ENCODE results near the gene SERPINA1.

DNA sequence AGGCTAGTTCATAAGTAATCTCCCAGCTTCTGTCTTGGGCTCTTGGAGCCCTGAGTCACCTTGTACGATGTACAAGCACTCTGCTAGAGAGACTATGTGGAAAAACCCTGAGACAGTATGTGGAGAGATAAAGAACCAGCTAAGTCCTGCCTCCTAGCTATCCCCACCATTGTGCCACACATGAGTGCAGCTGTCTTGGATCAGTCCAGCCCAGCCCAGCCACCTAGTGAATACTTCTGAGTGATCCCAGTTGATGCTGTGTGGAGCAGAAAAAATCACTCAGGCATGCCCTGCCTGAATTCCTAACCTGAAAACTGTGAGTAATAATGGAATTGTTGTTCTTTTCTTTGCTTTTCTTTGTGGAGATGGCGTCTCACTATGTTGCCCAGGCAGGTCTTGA lies 60.2 kb downstream of the SERPINA1 start:
- TF ChIP-seq, protein P1, sequence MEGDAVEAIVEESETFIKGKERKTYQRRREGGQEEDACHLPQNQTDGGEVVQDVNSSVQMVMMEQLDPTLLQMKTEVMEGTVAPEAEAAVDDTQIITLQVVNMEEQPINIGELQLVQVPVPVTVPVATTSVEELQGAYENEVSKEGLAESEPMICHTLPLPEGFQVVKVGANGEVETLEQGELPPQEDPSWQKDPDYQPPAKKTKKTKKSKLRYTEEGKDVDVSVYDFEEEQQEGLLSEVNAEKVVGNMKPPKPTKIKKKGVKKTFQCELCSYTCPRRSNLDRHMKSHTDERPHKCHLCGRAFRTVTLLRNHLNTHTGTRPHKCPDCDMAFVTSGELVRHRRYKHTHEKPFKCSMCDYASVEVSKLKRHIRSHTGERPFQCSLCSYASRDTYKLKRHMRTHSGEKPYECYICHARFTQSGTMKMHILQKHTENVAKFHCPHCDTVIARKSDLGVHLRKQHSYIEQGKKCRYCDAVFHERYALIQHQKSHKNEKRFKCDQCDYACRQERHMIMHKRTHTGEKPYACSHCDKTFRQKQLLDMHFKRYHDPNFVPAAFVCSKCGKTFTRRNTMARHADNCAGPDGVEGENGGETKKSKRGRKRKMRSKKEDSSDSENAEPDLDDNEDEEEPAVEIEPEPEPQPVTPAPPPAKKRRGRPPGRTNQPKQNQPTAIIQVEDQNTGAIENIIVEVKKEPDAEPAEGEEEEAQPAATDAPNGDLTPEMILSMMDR (IDR thresholded peaks at IDR 0.05; ENCODE audit: low read depth, low read length, missing input control): no peak
- TF ChIP-seq JUND (IDR thresholded peaks at IDR 0.05): no peak
- no peak for TF ChIP-seq RAD21 (IDR thresholded peaks at IDR 0.05)
- TF ChIP-seq, protein P2, sequence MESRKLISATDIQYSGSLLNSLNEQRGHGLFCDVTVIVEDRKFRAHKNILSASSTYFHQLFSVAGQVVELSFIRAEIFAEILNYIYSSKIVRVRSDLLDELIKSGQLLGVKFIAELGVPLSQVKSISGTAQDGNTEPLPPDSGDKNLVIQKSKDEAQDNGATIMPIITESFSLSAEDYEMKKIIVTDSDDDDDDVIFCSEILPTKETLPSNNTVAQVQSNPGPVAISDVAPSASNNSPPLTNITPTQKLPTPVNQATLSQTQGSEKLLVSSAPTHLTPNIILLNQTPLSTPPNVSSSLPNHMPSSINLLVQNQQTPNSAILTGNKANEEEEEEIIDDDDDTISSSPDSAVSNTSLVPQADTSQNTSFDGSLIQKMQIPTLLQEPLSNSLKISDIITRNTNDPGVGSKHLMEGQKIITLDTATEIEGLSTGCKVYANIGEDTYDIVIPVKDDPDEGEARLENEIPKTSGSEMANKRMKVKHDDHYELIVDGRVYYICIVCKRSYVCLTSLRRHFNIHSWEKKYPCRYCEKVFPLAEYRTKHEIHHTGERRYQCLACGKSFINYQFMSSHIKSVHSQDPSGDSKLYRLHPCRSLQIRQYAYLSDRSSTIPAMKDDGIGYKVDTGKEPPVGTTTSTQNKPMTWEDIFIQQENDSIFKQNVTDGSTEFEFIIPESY (IDR thresholded peaks at IDR 0.05): no peak
- no peak for TF ChIP-seq TAF1 (conservative IDR thresholded peaks at IDR 0.05)
- TF ChIP-seq EGR1 (IDR thresholded peaks at IDR 0.05; ENCODE audit: low read depth in 2 of 2): no peak
- no peak for TF ChIP-seq YY1 (IDR thresholded peaks at IDR 0.05)
- no peak for TF ChIP-seq FOXA2 (IDR thresholded peaks at IDR 0.05)
